Upper lobe of left lung (tissue), 4 donors: ENCODE measurements around the gene GTPBP10.

Source experiments
- EP300 ChIP-seq, 4 donors: sonication (generic); formaldehyde crosslinking; IDR thresholded peaks; one replicate each; pipeline ENCODE4 v1.5.1; 2017; ENCODE audit warnings: antibody characterized with exemption in 4 of 4, control low read depth in 2 of 4
- POLR2A ChIP-seq, 4 donors: fragments of 450-650 bp; IDR thresholded peaks; one replicate each; pipeline ENCODE4 v1.5.1; 2016 to 2017; ENCODE audit warnings: antibody characterized with exemption in 4 of 4, mild to moderate bottlenecking in 2 of 4

- TF ChIP-seq EP300 (IDR thresholded peaks at IDR 0.05) (no peak), POLR2A (IDR thresholded peaks at IDR 0.05) (no peak)
Observed at GRCh38 chr7:90412458-90413184, 66.1 kb downstream of the GTPBP10 start.
